ENCODE results near the gene VOPP1.

VOPP1 gene

DNA sequence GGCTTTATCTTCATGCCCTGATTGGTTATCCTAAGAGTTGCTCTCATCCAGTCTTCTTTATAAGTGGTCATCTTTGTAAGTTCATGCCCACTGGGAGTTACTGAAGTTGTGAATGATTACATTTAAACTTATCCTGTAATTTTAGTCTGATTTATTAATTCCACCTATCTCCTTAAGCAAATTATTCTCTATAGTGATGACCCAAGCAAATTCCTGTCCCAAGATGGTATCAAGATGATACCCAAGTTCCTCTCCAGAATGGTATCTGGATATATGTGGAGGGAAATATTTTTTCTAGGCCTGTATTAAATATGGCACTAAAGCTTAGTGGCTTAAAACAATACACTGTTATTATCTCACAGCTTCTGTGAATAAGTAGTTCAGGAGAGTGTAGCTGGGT lies 22.6 kb upstream of the VOPP1 start:
- TF ChIP-seq, protein P1, sequence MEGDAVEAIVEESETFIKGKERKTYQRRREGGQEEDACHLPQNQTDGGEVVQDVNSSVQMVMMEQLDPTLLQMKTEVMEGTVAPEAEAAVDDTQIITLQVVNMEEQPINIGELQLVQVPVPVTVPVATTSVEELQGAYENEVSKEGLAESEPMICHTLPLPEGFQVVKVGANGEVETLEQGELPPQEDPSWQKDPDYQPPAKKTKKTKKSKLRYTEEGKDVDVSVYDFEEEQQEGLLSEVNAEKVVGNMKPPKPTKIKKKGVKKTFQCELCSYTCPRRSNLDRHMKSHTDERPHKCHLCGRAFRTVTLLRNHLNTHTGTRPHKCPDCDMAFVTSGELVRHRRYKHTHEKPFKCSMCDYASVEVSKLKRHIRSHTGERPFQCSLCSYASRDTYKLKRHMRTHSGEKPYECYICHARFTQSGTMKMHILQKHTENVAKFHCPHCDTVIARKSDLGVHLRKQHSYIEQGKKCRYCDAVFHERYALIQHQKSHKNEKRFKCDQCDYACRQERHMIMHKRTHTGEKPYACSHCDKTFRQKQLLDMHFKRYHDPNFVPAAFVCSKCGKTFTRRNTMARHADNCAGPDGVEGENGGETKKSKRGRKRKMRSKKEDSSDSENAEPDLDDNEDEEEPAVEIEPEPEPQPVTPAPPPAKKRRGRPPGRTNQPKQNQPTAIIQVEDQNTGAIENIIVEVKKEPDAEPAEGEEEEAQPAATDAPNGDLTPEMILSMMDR (conservative IDR thresholded peaks at IDR 0.05; ENCODE audit: low read depth, low read length) = no peak
- H3K4me3 ChIP-seq (ENCODE audit: low read depth, low read length) = no peak overlapping the region
- no peak for DNase-seq (ENCODE audit: low read depth)

DNA sequence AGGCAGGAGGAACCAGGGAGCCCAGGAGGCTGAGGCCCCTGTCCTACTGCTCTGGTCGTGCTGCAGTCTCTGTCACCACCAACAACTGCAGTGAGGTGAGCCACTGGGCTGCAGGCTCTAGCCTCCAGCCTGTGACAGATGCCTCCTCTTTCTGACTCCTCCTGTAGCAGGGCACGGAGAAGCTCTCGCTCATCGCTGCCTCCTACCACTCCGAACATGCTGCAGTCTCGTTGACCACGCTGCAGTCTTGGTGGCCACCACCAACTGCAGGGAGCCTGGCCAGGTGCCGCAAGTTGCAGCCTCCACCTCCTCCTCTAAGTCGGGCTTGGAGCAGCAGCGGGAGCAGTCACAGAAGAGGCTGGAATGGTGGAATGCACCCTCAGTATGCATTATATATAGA lies 22.1 kb upstream of the VOPP1 start:
- TF ChIP-seq, protein P1 (conservative IDR thresholded peaks at IDR 0.05; ENCODE audit: low read depth, low read length) = no peak
- H3K4me3 ChIP-seq (ENCODE audit: low read depth, low read length) = no peak overlapping the region
- DNase-seq (ENCODE audit: low read depth) = no peak

DNA sequence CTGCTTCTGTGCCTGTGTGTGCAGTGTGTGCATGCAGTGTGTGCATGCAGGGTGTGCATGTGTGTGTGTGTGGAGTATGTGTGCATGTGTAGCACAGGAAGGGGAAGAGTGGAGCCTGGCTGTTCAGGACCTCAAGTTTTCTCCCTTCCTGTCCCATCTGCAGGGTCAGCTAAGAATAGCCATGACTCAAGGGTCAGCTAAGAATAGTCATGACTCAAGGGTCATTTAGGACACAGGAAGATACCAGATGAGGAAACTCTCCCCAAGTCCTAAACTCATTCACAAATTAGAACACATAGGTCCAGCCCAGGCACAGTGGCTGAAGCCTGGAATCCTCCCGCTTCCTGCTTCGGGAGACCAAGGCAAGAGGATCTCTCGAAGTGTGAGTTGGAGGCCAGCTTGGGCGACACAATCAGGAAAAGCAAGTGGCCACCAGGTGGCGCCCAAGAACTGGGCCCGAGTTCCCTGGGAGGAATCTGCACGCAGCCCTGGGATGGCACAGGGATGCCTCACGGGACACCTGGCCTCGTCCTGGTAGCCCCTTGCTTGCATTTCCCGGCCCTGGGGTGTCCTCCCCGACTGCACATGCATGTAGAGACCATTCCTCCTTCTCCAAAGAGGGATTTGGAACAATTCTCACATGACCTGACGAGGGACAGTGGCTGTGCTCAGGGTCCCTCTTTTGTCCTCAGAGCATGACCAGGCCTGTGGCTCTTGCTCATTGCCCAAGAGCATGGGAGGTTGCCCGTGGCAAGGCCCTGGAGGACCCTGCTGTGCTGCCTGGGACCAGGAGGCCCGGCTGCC lies 21.4 kb upstream of the VOPP1 start:
- TF ChIP-seq, protein P1 (conservative IDR thresholded peaks at IDR 0.05; ENCODE audit: low read depth, low read length) = peak; percentile 79
- peak; percentile 53 for DNase-seq (ENCODE audit: low read depth)
- no peak overlapping the region for H3K4me3 ChIP-seq (ENCODE audit: low read depth, low read length)

DNA sequence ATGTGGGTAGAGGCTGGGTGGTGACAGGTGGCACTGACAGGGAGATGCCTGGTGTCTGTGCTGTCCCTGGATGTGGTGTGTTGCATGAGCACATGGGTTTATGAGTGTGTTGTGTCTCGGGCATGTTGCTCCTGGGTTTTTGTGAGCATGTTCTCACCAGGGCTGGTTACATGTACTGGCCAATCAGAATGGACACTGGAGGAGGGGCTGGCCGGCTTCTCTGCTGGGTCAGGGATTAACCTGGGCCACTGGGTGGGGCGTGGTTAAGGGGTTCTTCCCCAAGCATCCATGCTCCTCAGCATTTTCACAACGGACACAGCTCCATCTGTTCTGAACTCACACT lies 20.8 kb upstream of the VOPP1 start:
- DNase-seq (ENCODE audit: low read depth) = no peak
- TF ChIP-seq, protein P1 (conservative IDR thresholded peaks at IDR 0.05; ENCODE audit: low read depth, low read length) = no peak
- H3K4me3 ChIP-seq (ENCODE audit: low read depth, low read length) = no peak overlapping the region

DNA sequence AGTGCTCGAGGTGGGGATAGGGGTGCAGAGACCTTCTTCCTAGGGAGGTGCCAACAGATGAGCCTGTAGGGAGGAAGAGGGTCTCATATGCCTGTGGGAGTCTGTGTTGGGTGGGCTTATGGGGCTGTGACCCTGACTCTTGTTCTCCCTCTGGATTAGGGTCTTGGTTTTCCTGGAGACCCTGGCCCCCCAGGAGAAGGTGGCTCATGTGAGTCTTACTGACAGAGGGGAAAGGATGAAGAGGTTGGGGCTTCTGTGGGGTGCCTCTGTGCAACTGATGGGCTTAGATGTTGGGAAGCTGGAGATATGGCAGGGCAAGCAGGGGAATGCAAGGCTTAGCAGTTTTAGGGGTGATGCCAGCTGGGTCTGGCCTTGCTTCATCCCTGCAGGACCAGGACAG lies 20.2 kb upstream of the VOPP1 start:
- H3K4me3 ChIP-seq (ENCODE audit: low read depth, low read length) = no peak overlapping the region
- DNase-seq (ENCODE audit: low read depth) = no peak
- TF ChIP-seq, protein P1 (conservative IDR thresholded peaks at IDR 0.05; ENCODE audit: low read depth, low read length) = no peak

DNA sequence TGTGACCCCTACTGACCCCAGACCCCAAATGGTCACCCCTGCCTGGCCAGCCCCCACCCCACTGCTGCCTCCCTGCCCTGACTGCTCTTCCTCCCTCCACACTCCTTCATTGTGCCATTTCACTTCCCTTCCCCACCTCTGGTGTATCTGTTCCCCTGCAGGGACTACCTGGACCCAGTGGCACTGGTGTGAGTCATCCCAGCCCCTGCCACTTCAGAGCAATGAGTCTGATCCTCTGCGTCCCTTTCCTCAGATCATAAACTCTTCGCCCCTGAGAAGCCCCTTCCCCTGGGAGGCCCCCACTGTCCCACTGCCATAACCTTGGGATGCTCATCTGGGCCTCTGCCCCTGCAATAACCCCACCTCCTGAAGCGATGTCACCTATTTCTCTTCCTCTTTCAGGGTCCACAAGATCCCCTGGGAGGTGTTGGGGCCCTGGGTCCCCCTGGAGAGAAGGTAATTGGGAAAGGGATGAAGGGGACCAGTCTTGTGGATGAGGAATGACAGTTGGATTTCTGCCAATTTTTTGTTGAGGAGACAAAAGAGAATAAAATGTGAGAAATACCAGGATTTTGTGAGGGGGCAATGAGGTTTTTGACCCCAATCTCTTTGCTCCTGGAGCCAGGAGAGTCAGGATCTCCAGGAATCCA lies 19.1 kb upstream of the VOPP1 start:
- H3K4me3 ChIP-seq (ENCODE audit: low read depth, low read length) = no peak overlapping the region
- no peak for DNase-seq (ENCODE audit: low read depth)
- TF ChIP-seq, protein P1 (conservative IDR thresholded peaks at IDR 0.05; ENCODE audit: low read depth, low read length) = no peak

Data from choroid plexus epithelial cell (primary cell).